Neural cell (in vitro differentiated cells): ENCODE measurements around the gene TOX4. TPM values are rescaled to one million over a fixed set of nuclear protein-coding genes. Genes with fewer than 3 reads are reported as not detected.

Experiments
- H2AFZ ChIP-seq: fragments of 200-600, 300-800 bp; sonication (generic), shearing (Covaris generic); 2 replicates; pipeline ENCODE4 v1.6.0; 2014; ENCODE audit warnings: low read depth, mild to moderate bottlenecking, antibody characterized with exemption, low read length, moderate library complexity
- H3F3A ChIP-seq: fragments of 200-600 bp; shearing (Covaris generic); 2 replicates; pipeline ENCODE4 v1.6.1; 2016; ENCODE audit warnings: mild to moderate bottlenecking, moderate library complexity, mixed read lengths, antibody characterized with exemption, low read length; ENCODE audit not compliant: insufficient read depth, poor library complexity, severe bottlenecking
- H3K27ac ChIP-seq: fragments of 200-600, 300-800 bp; sonication (generic), shearing (Covaris generic); 2 replicates; pipeline ENCODE4 v1.5.1; 2014; ENCODE audit warnings: mild to moderate bottlenecking, low read length, moderate library complexity
- H3K27me3 ChIP-seq: fragments of 300-800, 200-600 bp; sonication (generic), shearing (Covaris generic); 2 replicates; pipeline ENCODE4 v1.6.0; 2014; ENCODE audit warnings: mild to moderate bottlenecking, low read depth, low read length, moderate library complexity; ENCODE audit not compliant: insufficient read depth
- H3K36me3 ChIP-seq: fragments of 300-800, 200-600 bp; sonication (generic), shearing (Covaris generic); 2 replicates; pipeline ENCODE4 v1.5.1; 2014; ENCODE audit warnings: mild to moderate bottlenecking, antibody characterized with exemption, low read length, moderate library complexity; ENCODE audit not compliant: insufficient read depth
- H3K4me2 ChIP-seq: fragments of 300-800, 200-600 bp; sonication (generic), shearing (Covaris generic); 2 replicates; pipeline ENCODE4 v1.6.0; 2014; ENCODE audit warnings: mild to moderate bottlenecking, low read length
- H3K4me3 ChIP-seq: fragments of 300-800, 200-600 bp; sonication (generic), shearing (Covaris generic); 2 replicates; pipeline ENCODE4 v1.5.1; 2014; ENCODE audit warnings: mild to moderate bottlenecking, low read length, moderate library complexity
- H3K79me2 ChIP-seq: fragments of 200-600 bp; shearing (Covaris generic); replicated peaks from 2 replicates; pipeline ENCODE4 v1.6.0; 2014; ENCODE audit warnings: mild to moderate bottlenecking, low read length, moderate library complexity; ENCODE audit not compliant: insufficient read depth
- H3K9ac ChIP-seq: fragments of 300-800, 200-600 bp; sonication (generic), shearing (Covaris generic); 2 replicates; pipeline ENCODE4 v1.6.1; 2016; ENCODE audit warnings: mild to moderate bottlenecking, low read length, mixed read lengths
- H3K9me2 ChIP-seq: fragments of 200-600 bp; shearing (Covaris generic); 2 replicates; pipeline ENCODE4 v1.6.1; 2016; ENCODE audit warnings: mild to moderate bottlenecking, low read length, mixed read lengths; ENCODE audit not compliant: insufficient read depth
- H3K9me3 ChIP-seq: fragments of 200-600, 300-800 bp; sonication (generic), shearing (Covaris generic); 2 replicates; pipeline ENCODE4 v1.6.1; 2016; ENCODE audit warnings: mild to moderate bottlenecking, mixed run types, low read length, moderate library complexity, mixed read lengths
- H4K20me1 ChIP-seq: fragments of 200-600 bp; shearing (Covaris generic); 2 replicates; pipeline ENCODE4 v1.6.1; 2016; ENCODE audit warnings: mild to moderate bottlenecking, mixed run types; ENCODE audit not compliant: insufficient read depth
- CTCF ChIP-seq: fragments of 450-650 bp; IDR thresholded peaks from 2 replicates; pipeline ENCODE4 v1.5.1; 2014; ENCODE audit warnings: antibody characterized with exemption, mild to moderate bottlenecking, moderate library complexity; ENCODE audit not compliant: poor library complexity, severe bottlenecking
- EP300 ChIP-seq: fragments of 450-650 bp; conservative IDR thresholded peaks from 2 replicates; pipeline ENCODE4 v1.6.1; 2014; ENCODE audit warnings: antibody characterized with exemption, mild to moderate bottlenecking, moderate library complexity; ENCODE audit not compliant: poor library complexity, severe bottlenecking
- EZH2 ChIP-seq: fragments of 200-600, 300-800 bp; shearing (Covaris generic), sonication (generic); IDR thresholded peaks from 2 replicates; pipeline ENCODE4 v1.6.1; 2014; ENCODE audit warnings: antibody characterized with exemption, low read length, borderline replicate concordance, mild to moderate bottlenecking; ENCODE audit not compliant: insufficient read depth, poor library complexity, severe bottlenecking
- MXI1 ChIP-seq: fragments of 450-650 bp; conservative IDR thresholded peaks from 2 replicates; pipeline ENCODE4 v1.6.1; 2014; ENCODE audit warnings: antibody characterized with exemption, mild to moderate bottlenecking; ENCODE audit not compliant: poor library complexity, severe bottlenecking
- POLR2AphosphoS5 ChIP-seq: IDR thresholded peaks from 2 replicates; pipeline ENCODE4 v1.6.1; 2012
- RAD21 ChIP-seq: fragments of 450-650 bp; conservative IDR thresholded peaks from 2 replicates; pipeline ENCODE4 v1.6.1; 2014; ENCODE audit warnings: antibody characterized with exemption, mild to moderate bottlenecking, moderate library complexity
- REST ChIP-seq: IDR thresholded peaks from 2 replicates; pipeline ENCODE4 v1.6.1; 2012; ENCODE audit warnings: borderline replicate concordance
- SMC3 ChIP-seq: fragments of 450-650 bp; conservative IDR thresholded peaks from 2 replicates; pipeline ENCODE4 v1.6.1; 2014; ENCODE audit warnings: antibody characterized with exemption, mild to moderate bottlenecking, moderate library complexity; ENCODE audit not compliant: poor library complexity
- TAF1 ChIP-seq: IDR thresholded peaks from 2 replicates; pipeline ENCODE4 v1.6.1; 2012; ENCODE audit warnings: low read depth
- polyA plus RNA-seq: library from polyadenylated mRNA; depleted of rRNA; stranded (reverse); fragments of >200 nt; gene quantifications from 2 replicates; pipeline ENCODE4 v1.2.3, GENCODE V29; 2014

Gene TOX4
- polyA plus RNA-seq, 1 donor from 2014 or later, result 56.8 TPM

GRCh38 chr14:21476523-21476924 lies 471 bp upstream of the TOX4 start:
- Histone ChIP-seq H3K79me2 (peaks cover 42% of the 10 kb centered on the region), H3F3A (peaks cover 7% of the 10 kb centered on the region), H3K9ac (peak overlapping the region; percentile 72), H4K20me1 (no peaks in the 10 kb centered on the region), H2AFZ (peak overlapping the region; percentile 59), H3K27me3 (no peaks in the 10 kb centered on the region), H3K4me2 (peak overlapping the region; percentile 91), H3K4me3 (peak overlapping the region; percentile 97), H3K27ac (peak overlapping the region; percentile 82), H3K36me3 (no peaks in the 10 kb centered on the region), H3K9me2 (no peaks in the 10 kb centered on the region), H3K9me3 (no peaks in the 10 kb centered on the region)
- no peak for TF ChIP-seq TAF1

GRCh38 chr14:21486640-21487087 lies 9.7 kb downstream of the TOX4 start:
- Histone ChIP-seq H3F3A (no peaks in the 10 kb centered on the region), H3K9me2 (no peaks in the 10 kb centered on the region), H3K9me3 (no peaks in the 10 kb centered on the region), H3K9ac (no peak overlapping the region), H3K27me3 (no peaks in the 10 kb centered on the region), H3K79me2 (peaks cover 3% of the 10 kb centered on the region), H4K20me1 (no peaks in the 10 kb centered on the region), H3K36me3 (peaks cover 10% of the 10 kb centered on the region), H2AFZ (no peak overlapping the region), H3K4me2 (no peak overlapping the region), H3K27ac (no peak overlapping the region), H3K4me3 (no peak overlapping the region)
- no peak for TF ChIP-seq RAD21
- TF ChIP-seq EZH2, result no peak
- no peak for TF ChIP-seq POLR2AphosphoS5
- no peak for TF ChIP-seq MXI1
- TF ChIP-seq TAF1, result no peak
- TF ChIP-seq CTCF, result no peak
- TF ChIP-seq EP300, result no peak
- no peak for TF ChIP-seq REST
- TF ChIP-seq SMC3, result no peak
